Amygdala (tissue), 56 donors: Measurements from ENCODE around the gene DAAM1.

Source experiments
- DNase-seq, 56 donors: peaks; one replicate each; lab custom pipeline; 2025; lab: John Stamatoyannopoulos, UW

DAAM1 gene

DNA sequence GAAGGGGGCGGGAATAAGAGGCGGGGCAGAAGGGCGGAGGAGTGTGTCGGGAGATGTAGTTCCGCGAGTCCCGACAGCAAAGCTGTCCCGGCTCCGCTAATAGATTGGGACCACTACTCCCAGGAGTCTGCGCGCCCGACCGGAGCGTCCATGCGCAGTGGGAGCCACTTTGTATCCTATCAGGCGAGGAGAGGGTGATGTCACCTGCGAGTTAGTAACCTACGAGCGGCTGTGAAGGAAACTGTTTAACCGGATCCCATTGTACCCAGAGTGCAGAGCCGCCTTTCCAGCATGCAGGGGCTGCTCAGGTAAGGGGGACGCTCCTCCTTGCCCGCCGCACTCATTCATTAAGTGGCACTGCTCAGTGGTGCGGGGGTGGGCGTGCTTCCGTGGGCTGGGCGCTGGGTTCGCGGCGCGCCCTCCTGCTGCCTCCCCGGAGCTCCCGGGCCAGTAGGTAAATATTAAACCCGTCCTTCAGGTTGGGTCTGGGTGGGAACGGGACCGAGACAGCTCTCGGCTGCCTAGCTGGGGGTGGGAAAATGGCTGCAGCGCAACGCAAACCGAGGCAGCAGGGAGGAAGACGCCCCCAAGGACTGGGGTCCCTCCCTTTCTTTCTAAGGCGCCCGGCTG is at the start of gene DAAM1:
DAAM1 (plus strand) TSS at position 207 of the 630 bp plus-strand sequence. CDS start 74,811 bp downstream, outside the sequence.
- DNase-seq: peak; percentile 68 to 100 (median 98)

GRCh38 chr14:59139324-59139723 is 49.1 kb upstream of the DAAM1 start:
- DNase-seq: no peak

DNA sequence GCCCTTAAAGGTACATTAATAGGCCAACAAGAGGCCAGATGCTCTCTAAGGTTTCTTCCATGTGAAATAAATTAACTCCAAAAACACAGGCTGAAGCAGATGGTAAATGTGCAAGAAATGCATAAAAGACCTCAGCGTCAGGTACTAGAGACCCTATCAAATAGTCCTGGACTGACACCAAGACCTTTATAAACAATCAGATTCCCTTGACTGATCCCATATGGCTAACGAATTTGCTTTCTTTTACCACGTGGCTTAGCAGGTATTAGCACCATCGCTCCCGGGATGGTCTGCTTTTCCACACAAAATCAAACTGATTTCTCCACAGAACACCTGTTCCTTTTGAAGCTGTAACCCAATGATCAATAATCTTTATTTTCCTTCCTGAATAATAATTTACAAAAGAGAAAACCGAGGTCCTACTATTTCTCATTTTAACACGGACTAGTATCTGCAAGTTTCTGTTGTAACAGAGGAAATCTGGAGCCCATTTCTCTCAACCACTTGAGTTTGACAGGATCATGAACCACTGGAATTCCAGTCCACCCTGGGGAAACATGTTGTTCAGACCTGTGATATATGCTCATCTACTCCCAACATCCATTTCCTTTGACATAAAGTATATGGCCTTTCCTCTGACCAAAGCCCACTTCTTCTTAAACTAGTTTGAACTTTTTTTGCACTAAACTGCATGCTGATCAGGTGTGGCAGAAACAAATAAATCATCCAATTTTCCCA is 48.2 kb upstream of the DAAM1 start:
- DNase-seq: no peak

- DNase-seq: no peak
Measured at GRCh38 chr14:59146484-59146883, 42.0 kb upstream of the DAAM1 start.

GRCh38 chr14:59147007-59147406 is 41.5 kb upstream of the DAAM1 start:
- no peak for DNase-seq

GRCh38 chr14:59148334-59148900 is 40.0 kb upstream of the DAAM1 start:
- DNase-seq: no peak

DNA sequence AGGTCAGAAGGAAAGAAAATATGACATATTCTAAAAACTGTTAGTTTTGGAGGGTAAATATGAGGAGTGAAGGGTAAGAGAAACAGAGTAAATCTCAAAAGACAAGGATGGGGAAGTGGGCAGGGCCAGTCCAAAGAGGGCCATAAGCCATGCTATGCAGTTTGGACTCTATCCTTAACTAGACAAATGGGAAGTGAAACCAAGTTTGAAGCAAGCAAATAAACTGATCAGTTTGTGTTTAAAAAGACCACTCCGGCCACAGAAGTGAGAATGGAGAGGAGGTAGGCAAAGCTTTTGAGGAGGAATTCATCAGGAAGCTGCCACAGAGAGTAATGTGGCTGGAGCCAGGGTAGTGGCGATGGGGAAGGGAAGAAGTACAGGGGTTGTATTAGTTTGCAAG is 37.5 kb upstream of the DAAM1 start:
- DNase-seq: peak in 2 of 56 donors; percentile 0 to 19

- DNase-seq: no peak
Measured at GRCh38 chr14:59154373-59154772, 34.1 kb upstream of the DAAM1 start.

GRCh38 chr14:59155886-59156285 is 32.6 kb upstream of the DAAM1 start:
- DNase-seq: no peak

GRCh38 chr14:59159169-59159568 is 29.3 kb upstream of the DAAM1 start:
- no peak for DNase-seq

DNA sequence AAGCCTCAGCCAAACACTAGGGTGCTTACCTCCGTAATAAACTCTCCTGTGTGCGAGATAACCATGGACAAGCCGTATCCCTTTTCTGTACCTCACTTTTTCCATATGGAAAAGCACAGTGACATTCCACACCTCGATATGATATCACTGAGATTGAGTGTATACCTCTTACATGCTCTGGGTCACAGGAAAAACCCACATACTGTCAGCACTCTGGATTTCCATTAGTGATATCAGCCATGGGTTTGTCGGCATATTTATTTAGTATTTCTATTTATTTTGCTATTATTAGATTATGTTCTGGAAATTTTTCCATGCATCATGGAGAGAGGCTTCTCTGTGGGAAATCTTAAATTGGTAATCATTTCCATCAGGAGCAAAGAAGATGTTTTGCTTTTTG is 28.0 kb upstream of the DAAM1 start:
- no peak for DNase-seq

DNA sequence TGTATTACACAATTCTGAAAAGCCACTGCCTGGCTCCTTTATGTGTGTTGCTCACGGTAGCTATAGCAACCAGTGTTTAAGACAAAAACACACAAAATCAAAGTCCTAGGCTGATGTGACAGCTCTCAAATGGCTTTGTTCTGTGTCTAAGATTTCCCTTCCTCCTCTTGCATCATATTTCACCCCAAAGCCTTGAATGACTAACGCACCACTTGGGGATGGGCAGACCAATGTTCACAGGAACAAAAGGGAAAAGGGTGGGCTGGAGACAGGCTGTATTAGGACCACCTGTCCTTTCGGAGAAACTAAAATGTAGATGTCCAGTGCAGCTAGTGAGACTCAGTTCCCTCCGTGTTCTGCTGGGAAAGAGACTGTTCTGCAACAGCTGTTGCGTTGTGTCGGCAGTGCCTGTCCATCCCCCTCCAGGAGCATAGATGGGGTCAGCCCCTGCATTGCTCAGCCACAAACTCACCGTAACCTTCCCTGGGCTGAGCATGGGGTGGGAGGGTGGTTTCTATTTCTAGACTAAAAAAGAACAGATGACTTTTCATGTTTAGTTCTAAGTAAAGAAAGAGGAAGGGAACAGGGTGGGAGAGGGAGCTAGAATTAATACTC is 26.8 kb upstream of the DAAM1 start:
- peak in 9 of 56 donors; percentile 0 to 23 (median 11) for DNase-seq

DNA sequence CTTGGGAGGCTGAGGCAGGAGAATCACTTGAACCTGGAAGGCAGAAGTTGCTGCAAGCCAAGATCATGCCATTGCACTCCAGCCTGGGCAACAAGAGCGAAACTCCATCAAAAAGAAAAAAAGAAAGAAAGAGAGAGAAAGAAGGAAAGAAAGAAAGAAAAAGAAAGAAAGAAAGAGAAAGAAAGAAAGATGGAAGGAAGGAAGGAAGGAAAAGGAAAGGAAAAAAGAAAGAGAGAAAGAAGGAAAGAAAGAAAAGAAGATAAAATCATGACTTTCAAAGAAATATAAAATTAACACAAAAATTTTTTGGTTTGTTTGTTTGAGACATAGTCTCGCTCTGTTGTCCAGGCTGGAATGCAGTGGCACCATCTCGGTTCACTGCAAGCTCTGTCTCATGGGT is 22.2 kb upstream of the DAAM1 start:
- DNase-seq: no peak

- DNase-seq: no peak
Measured at GRCh38 chr14:59175404-59175803, 13.1 kb upstream of the DAAM1 start.

GRCh38 chr14:59176765-59177164 is 11.7 kb upstream of the DAAM1 start:
- DNase-seq: no peak

GRCh38 chr14:59177262-59177661 is 11.2 kb upstream of the DAAM1 start:
- DNase-seq: no peak

DNA sequence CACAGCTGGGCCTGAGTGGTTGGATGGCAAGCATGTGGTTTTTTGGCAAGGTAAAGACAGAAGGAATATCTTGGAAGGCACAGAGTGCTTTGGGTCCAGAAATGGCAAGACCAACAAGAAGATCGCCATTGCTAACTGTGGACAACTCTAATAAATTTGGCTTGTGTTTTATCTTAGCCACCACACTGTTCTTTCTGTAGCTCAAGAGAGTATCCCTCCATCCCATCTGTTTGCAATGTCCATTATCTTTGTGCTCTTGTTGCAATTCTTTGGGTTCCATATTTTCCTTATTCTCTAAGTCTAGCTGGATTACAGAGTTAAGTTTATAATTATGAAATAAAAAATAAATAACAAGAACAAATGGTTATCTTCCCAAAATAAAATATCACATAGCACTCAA is 6.7 kb upstream of the DAAM1 start:
- DNase-seq: no peak

DNA sequence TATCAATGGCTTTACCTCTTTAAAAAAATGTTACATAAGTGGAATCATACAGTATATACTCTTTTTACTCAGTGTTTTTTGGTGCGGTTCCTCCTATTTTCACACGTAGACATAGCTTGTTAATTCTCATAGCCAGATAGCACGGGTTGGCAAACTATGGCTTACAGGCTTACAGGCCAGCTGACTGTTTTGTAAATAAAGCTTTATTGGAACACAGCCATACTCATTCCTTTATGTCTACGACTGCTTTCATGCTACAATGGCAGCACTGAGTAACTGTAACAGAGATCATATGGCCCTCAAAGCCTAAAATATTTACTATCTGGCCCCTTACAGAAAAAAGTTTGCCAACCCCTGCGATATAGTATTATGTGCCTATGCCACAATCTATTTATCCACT is 5.8 kb upstream of the DAAM1 start:
- DNase-seq: no peak

DNA sequence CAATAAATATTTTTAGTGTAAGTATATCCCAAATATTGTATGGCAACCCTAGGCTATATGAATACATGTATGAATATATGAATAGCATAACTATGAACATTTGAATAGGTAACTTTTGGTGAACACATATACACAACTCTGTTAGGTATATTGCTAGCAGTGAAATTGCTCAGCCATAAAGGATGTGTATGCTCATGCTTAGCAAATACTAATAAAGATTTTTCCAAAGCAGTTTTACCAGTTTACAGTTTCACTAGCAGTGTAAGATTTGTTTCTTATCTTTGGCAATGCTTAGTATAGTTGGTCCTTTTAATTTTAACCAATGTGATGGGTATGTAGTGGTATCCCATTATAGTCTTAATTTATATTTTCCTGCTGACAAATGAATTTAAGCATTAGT is 5.3 kb upstream of the DAAM1 start:
- no peak for DNase-seq

- DNase-seq: no peak
Measured at GRCh38 chr14:59184396-59184795, 4.1 kb upstream of the DAAM1 start.

GRCh38 chr14:59185676-59186075 is 2.8 kb upstream of the DAAM1 start:
- DNase-seq: no peak

DNA sequence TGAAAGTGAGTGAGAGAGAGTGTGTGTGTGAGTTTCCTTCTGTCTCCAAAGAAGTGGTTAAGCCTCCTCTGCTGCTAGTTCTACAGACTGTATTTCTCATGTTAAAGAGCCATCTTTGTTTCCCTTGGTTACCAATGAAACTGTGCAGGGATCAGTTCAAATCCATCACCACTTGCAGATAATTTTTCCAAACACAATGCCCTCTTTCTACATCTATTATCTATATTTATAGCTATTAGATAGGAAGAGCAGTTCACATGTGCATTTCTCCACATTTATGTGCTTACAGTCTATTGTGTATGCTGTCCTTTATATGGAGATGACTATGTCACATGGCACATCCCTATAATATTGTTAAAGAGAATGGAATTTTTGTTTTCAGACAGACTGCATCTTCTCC is 2.2 kb upstream of the DAAM1 start:
- DNase-seq: no peak
